A549 (cell line): ENCODE data around the gene CERKL. TPM values are rescaled to one million over a fixed set of nuclear protein-coding genes. Genes with fewer than 3 reads are reported as not detected.

ENCODE experiments used
- ATAC-seq, 2 experiments: fragments of 200-7000 bp in 1 of 2; fragments of >200 bp in 1 of 2; cut with Nextera tagmentation in 1 of 2; cut with Tn5 transposase in 1 of 2; 3 replicates each; pipeline versions ENCODE4 v1.8.0 to v1.9.1; 2018 to 2020; ENCODE audit warnings: mild to moderate bottlenecking in 1 of 2, moderate library complexity in 1 of 2
- CTCF ChIA-PET: fragments of 300-600 bp; sonication (Branson Sonifier 250); formaldehyde crosslinking; extraction: SDS; loops from one replicate; lab custom pipeline; 2021; ENCODE audit warnings: antibody characterized with exemption, inconsistent platforms; lab: Yijun Ruan, JAX
- POLR2A ChIA-PET: fragments of 350-600 bp; formaldehyde crosslinking; extraction: SDS; loops from one replicate; lab custom pipeline; 2021; ENCODE audit warnings: antibody characterized with exemption, inconsistent platforms; lab: Yijun Ruan, JAX
- DNase-seq, 2 experiments: peaks; one replicate each; pipeline versions ENCODE4 v3.0.0 to v3.0.0-alpha.2; 2011 to 2016; ENCODE audit warnings: low read depth in 1 of 2, low spot score in 1 of 2
- FAIRE-seq: peaks from 2 replicates; lab custom pipeline; 2011; peaks lifted over from hg19 to GRCh38; lab: Jason Lieb, UNC
- H3K27ac ChIP-seq, 2 experiments: fragments of >200 bp; sonication (Bioruptor Twin); formaldehyde crosslinking; 3 replicates each; pipeline ENCODE4 v1.5.1; 2016 to 2017
- H3K4me1 ChIP-seq: fragments of >200 bp; sonication (Bioruptor Twin); formaldehyde crosslinking; 3 replicates; pipeline ENCODE4 v1.6.1; 2016
- H3K4me2 ChIP-seq: fragments of >200 bp; sonication (Bioruptor Twin); formaldehyde crosslinking; 3 replicates; pipeline ENCODE4 v1.6.1; 2016
- H3K4me3 ChIP-seq: fragments of >200 bp; sonication (Bioruptor Twin); formaldehyde crosslinking; 3 replicates; pipeline ENCODE4 v1.5.1; 2016
- H3K9me3 ChIP-seq: fragments of >200 bp; sonication (Bioruptor Twin); formaldehyde crosslinking; 3 replicates; pipeline ENCODE4 v1.6.1; 2016
- CBX2 ChIP-seq: fragments of 200-600 bp; sonication (generic); IDR thresholded peaks from 2 replicates; pipeline ENCODE4 v1.6.1; 2016; ENCODE audit warnings: low read depth, mild to moderate bottlenecking, borderline replicate concordance
- CBX8 ChIP-seq: fragments of 200-600 bp; sonication (generic); IDR thresholded peaks from 2 replicates; pipeline ENCODE4 v1.6.1; 2016
- CHD2 ChIP-seq: fragments of 150-350 bp; IDR thresholded peaks from 2 replicates; pipeline ENCODE4 v1.6.1; 2014; ENCODE audit warnings: low read length; ENCODE audit not compliant: partially characterized antibody
- CHD4 ChIP-seq: fragments of 200-600 bp; sonication (generic); IDR thresholded peaks from 2 replicates; pipeline ENCODE4 v1.6.1; 2016; ENCODE audit warnings: antibody characterized with exemption, mild to moderate bottlenecking, borderline replicate concordance
- FOSB ChIP-seq: fragments of 250-450 bp; sonication (Bioruptor Pico); IDR thresholded peaks from 2 replicates; pipeline ENCODE4 v1.5.0; 2020; ENCODE audit warnings: mild to moderate bottlenecking, moderate library complexity
- FOXS1 ChIP-seq: fragments of 250-450 bp; sonication (Bioruptor Pico); IDR thresholded peaks from 2 replicates; pipeline ENCODE4 v1.5.0; 2020; ENCODE audit warnings: mild to moderate bottlenecking, moderate library complexity
- HDAC2 ChIP-seq: fragments of 200-600 bp; sonication (generic); IDR thresholded peaks from 2 replicates; pipeline ENCODE4 v1.6.1; 2016
- JUN ChIP-seq, 2 experiments: fragments of >200 bp; sonication (Bioruptor Twin); formaldehyde crosslinking; IDR thresholded peaks; 2 replicates in 1 of 2; 3 replicates in 1 of 2; pipeline ENCODE4 v1.6.1; 2016 to 2017
- KDM1A ChIP-seq: fragments of 200-600 bp; sonication (generic); IDR thresholded peaks from 2 replicates; pipeline ENCODE4 v1.6.1; 2016; ENCODE audit warnings: low read depth, mild to moderate bottlenecking
- NFE2L2 ChIP-seq: fragments of 150-350 bp; conservative IDR thresholded peaks from 2 replicates; pipeline ENCODE4 v1.6.1; 2014; ENCODE audit warnings: low read length
- NPAS2 ChIP-seq: fragments of 250-450 bp; sonication (Bioruptor Pico); IDR thresholded peaks from 2 replicates; pipeline ENCODE4 v1.8.0; 2022; ENCODE audit warnings: mild to moderate bottlenecking, moderate library complexity, borderline replicate concordance
- NR3C1 ChIP-seq: fragments of >200 bp; sonication (Bioruptor Twin); formaldehyde crosslinking; IDR thresholded peaks from 3 replicates; pipeline ENCODE4 v1.6.1; 2017
- PHF8 ChIP-seq: fragments of 200-600 bp; sonication (generic); IDR thresholded peaks from 2 replicates; pipeline ENCODE4 v1.6.1; 2016; ENCODE audit warnings: low read depth, mild to moderate bottlenecking, antibody characterized with exemption, moderate library complexity, borderline replicate concordance
- RAD21 ChIP-seq, 2 experiments: fragments of >200 bp in 1 of 2; sonication (Bioruptor Twin) in 1 of 2; formaldehyde crosslinking in 1 of 2; IDR thresholded peaks in 1 of 2; conservative IDR thresholded peaks in 1 of 2; 2 replicates in 1 of 2; 3 replicates in 1 of 2; pipeline ENCODE4 v1.6.1; 2012 to 2018; ENCODE audit warnings: inconsistent platforms in 1 of 2
- RCOR1 ChIP-seq: fragments of 150-350 bp; IDR thresholded peaks from 2 replicates; pipeline ENCODE4 v1.6.1; 2014; ENCODE audit warnings: antibody characterized with exemption, low read length, low read depth
- RNF2 ChIP-seq: fragments of 200-600 bp; sonication (generic); IDR thresholded peaks from 2 replicates; pipeline ENCODE4 v1.6.1; 2016; ENCODE audit warnings: low read depth, mild to moderate bottlenecking, antibody characterized with exemption, moderate library complexity, borderline replicate concordance
- SMC3 ChIP-seq: fragments of >200 bp; sonication (Bioruptor Twin); formaldehyde crosslinking; IDR thresholded peaks from 3 replicates; pipeline ENCODE4 v1.6.1; 2018; ENCODE audit warnings: inconsistent platforms
- TP53 ChIP-seq: fragments of 250-450 bp; sonication (Bioruptor Pico); IDR thresholded peaks from 2 replicates; pipeline ENCODE4 v1.5.0; 2021; ENCODE audit warnings: mild to moderate bottlenecking, moderate library complexity
- ZFP36 ChIP-seq: fragments of 450-650 bp; IDR thresholded peaks from 2 replicates; pipeline ENCODE4 v1.6.1; 2014; ENCODE audit warnings: borderline replicate concordance; ENCODE audit not compliant: partially characterized antibody
- WGBS: methylation state at CpG from one replicate; pipeline ENCODE4 v1.1.6; 2017; ENCODE audit errors: missing lambda C conversion rate; 5-methylcytosine and 5-hydroxymethylcytosine counted together
- polyA plus RNA-seq, 4 experiments: library from polyadenylated mRNA; depleted of rRNA in 3 of 4; stranded (reverse); fragments of >200 nt; fragmentation: RNase III in 1 of 4; extraction: RNeasy Plus Mini Kit Qiagen cat#74134 plus additional on column Dnase treatment in 1 of 4; gene quantifications; 2 replicates in 3 of 4; 3 replicates in 1 of 4; pipeline ENCODE4 v1.2.3, GENCODE V29; 2011 to 2017
- TF ChIP-seq, protein P1 (sequence below): fragments of 450-650 bp; IDR thresholded peaks from 2 replicates; pipeline ENCODE4 v1.6.1; 2014; ENCODE audit warnings: antibody characterized with exemption
- TF ChIP-seq, protein P2 (sequence below): IDR thresholded peaks from 2 replicates; pipeline ENCODE4 v1.6.1; 2012
- TF ChIP-seq, protein P3 (sequence below): fragments of >200 bp; sonication (Bioruptor Twin); formaldehyde crosslinking; IDR thresholded peaks from 3 replicates; pipeline ENCODE4 v1.6.1; 2016
- TF ChIP-seq, protein P4 (sequence below): IDR thresholded peaks from 2 replicates; pipeline ENCODE4 v1.6.1; 2012
- TF ChIP-seq, protein P5 (sequence below): IDR thresholded peaks from 2 replicates; pipeline ENCODE4 v1.6.1; 2012; ENCODE audit warnings: low read depth, borderline replicate concordance

Gene CERKL
- polyA plus RNA-seq, 2 of the 4 experiments (the other 2 are of a cell fraction): 0.30 to 0.85 TPM

DNA sequence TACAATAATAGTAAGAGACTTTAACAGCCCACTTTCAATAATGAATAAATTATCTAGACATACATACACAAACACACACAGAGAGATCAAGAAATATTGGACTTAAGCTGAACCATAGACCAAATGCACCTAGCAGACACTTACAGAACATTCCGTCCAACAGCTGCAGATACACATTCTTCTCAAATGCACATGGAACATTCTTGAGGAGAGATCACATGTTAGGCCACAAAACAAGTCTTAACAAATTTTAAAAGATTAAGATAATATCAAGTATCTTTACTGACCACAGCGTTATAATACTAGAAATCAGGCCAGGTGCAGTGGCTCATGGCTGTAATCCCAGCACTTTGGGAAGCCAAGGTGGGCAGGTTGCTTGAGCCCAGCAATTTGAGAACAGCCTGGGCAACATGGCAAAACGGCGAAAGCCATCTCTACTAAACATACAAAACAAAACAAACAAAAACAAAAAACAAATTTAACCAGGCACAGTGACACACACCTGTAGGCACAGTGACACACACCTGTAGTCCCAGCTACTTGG is 7.4 kb downstream of the CERKL start:
- Histone ChIP-seq H3K27ac (no peak overlapping the region), H3K4me2 (no peak overlapping the region), H3K4me3 (no peak overlapping the region), H3K9me3 (no peaks in the 10 kb centered on the region; the same call in 2 of the 3 replicates)
- no peak for ATAC-seq
- CTCF ChIA-PET: no interaction called here
- POLR2A ChIA-PET: no interaction called here
- TF ChIP-seq CBX2: no peak
- no peak for TF ChIP-seq RAD21 (conservative IDR thresholded peaks at IDR 0.05 in 1 of 2, IDR thresholded peaks at IDR 0.05 in 1 of 2)
- no peak for TF ChIP-seq NFE2L2
- no peak for TF ChIP-seq FOSB (CRISPR knock-in tag)
- TF ChIP-seq FOXS1 (CRISPR knock-in tag): no peak
- TF ChIP-seq TP53: no peak
- TF ChIP-seq NPAS2: no peak
- TF ChIP-seq, protein P1, sequence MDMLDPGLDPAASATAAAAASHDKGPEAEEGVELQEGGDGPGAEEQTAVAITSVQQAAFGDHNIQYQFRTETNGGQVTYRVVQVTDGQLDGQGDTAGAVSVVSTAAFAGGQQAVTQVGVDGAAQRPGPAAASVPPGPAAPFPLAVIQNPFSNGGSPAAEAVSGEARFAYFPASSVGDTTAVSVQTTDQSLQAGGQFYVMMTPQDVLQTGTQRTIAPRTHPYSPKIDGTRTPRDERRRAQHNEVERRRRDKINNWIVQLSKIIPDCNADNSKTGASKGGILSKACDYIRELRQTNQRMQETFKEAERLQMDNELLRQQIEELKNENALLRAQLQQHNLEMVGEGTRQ: no peak
- TF ChIP-seq, all 56 proteins: peak for 0
- no peaks in the 10 kb centered on the region for H3K4me1 ChIP-seq
- DNase-seq: no peak
- 59% methylated on average over 4 of the region's 4 CpGs for WGBS
- no peak for FAIRE-seq

DNA sequence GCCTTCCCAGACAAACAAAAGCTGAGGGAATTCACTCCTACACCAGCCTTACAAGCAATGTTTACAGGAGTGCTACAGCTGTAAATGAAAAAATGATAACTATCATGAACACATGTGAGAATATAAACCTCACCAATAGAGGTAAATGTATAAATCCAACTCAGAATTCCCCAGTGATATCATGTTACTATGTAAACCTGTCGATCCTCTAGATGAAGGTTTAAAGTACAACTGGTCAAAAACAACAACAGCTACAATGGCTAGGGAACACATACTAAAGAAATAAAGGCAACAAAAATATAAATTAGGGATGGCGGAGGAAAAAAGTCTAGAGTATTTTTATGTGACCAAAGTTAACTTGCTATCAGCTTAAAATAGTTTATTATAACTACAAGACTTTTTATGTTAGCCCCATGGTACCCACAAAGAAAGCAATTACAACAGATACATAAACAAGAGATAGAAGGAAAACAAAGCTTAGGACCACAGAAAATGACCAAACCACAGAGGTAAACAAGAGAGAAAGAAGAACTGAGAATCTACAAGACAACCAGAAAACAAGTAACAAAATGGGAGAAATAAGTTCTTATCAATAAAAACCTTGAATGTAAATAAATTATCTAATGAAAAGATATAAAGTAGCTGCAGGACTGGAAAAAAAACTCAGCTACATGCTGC is 8.3 kb downstream of the CERKL start:
- ATAC-seq (no peak), FAIRE-seq (no peak), DNase-seq (no peak)
- Histone ChIP-seq H3K4me2 (no peak overlapping the region), H3K4me1 (no peaks in the 10 kb centered on the region), H3K9me3 (no peaks in the 10 kb centered on the region; the same call in 2 of the 3 replicates), H3K4me3 (no peak overlapping the region), H3K27ac (no peak overlapping the region)
- TF ChIP-seq SMC3 (no peak), NFE2L2 (no peak), FOSB (CRISPR knock-in tag) (no peak), CHD2 (no peak), KDM1A (no peak), JUN (IDR thresholded peaks at IDR 0.05) (no peak), CBX8 (no peak), NR3C1 (no peak), FOXS1 (CRISPR knock-in tag) (no peak), RCOR1 (no peak), CHD4 (no peak), PHF8 (no peak), HDAC2 (no peak), RNF2 (no peak), ZFP36 (no peak)
- TF ChIP-seq, protein P2, sequence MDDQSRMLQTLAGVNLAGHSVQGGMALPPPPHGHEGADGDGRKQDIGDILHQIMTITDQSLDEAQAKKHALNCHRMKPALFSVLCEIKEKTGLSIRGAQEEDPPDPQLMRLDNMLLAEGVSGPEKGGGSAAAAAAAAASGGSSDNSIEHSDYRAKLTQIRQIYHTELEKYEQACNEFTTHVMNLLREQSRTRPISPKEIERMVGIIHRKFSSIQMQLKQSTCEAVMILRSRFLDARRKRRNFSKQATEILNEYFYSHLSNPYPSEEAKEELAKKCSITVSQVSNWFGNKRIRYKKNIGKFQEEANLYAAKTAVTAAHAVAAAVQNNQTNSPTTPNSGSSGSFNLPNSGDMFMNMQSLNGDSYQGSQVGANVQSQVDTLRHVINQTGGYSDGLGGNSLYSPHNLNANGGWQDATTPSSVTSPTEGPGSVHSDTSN: no peak
- TF ChIP-seq, protein P3, sequence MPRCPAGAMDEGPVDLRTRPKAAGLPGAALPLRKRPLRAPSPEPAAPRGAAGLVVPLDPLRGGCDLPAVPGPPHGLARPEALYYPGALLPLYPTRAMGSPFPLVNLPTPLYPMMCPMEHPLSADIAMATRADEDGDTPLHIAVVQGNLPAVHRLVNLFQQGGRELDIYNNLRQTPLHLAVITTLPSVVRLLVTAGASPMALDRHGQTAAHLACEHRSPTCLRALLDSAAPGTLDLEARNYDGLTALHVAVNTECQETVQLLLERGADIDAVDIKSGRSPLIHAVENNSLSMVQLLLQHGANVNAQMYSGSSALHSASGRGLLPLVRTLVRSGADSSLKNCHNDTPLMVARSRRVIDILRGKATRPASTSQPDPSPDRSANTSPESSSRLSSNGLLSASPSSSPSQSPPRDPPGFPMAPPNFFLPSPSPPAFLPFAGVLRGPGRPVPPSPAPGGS: no peak
- TF ChIP-seq, protein P4, sequence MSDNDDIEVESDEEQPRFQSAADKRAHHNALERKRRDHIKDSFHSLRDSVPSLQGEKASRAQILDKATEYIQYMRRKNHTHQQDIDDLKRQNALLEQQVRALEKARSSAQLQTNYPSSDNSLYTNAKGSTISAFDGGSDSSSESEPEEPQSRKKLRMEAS: no peak
- TF ChIP-seq, protein P5, sequence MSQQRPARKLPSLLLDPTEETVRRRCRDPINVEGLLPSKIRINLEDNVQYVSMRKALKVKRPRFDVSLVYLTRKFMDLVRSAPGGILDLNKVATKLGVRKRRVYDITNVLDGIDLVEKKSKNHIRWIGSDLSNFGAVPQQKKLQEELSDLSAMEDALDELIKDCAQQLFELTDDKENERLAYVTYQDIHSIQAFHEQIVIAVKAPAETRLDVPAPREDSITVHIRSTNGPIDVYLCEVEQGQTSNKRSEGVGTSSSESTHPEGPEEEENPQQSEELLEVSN: no peak
- TF ChIP-seq, protein P1: no peak
- ChIA-PET POLR2A (no interaction called here), CTCF (no interaction called here)
- 40% methylated on average over 2 of the region's 2 CpGs for WGBS
